ENCODE data around the gene DEPP1. TPM values are rescaled to one million over a fixed set of nuclear protein-coding genes. Genes with fewer than 3 reads are reported as not detected.

DEPP1 gene
- total and polyA plus RNA-seq, 2 of the 13 experiments (the other 11 are each of a cell fraction or from before 2014, with no cell fraction given): 14.8 to 270 TPM

GRCh38 chr10:44976352-44977198, 2.0 kb downstream of the DEPP1 start (continued):
- peak; percentile 57; the same call in 1 of the 2 replicates for TF ChIP-seq ZFP37 (CRISPR knock-in tag; IDR thresholded peaks at IDR 0.05; ENCODE audit: borderline replicate concordance)
- TF ChIP-seq HIVEP1 (CRISPR knock-in tag; IDR thresholded peaks at IDR 0.05): no peak; the same call in 1 of the 2 replicates
- no peak; the same call in 1 of the 2 replicates for TF ChIP-seq RFXANK (CRISPR knock-in tag; IDR thresholded peaks at IDR 0.05)
- TF ChIP-seq ZNF329 (CRISPR knock-in tag; IDR thresholded peaks at IDR 0.05; ENCODE audit: low read depth): no peak
- TF ChIP-seq CSRNP1 (CRISPR knock-in tag; IDR thresholded peaks at IDR 0.05): no peak
- peak; percentile 88 for TF ChIP-seq HIC2 (CRISPR knock-in tag; IDR thresholded peaks at IDR 0.05; ENCODE audit: low read depth)
- TF ChIP-seq ZSCAN5A (CRISPR knock-in tag; IDR thresholded peaks at IDR 0.05; ENCODE audit: borderline replicate concordance): no peak
- TF ChIP-seq ZNF431 (CRISPR knock-in tag; IDR thresholded peaks at IDR 0.05; ENCODE audit: borderline replicate concordance, low read depth): peak; percentile 72; the same call in 1 of the 2 replicates
- peak; percentile 68 for TF ChIP-seq BATF2 (CRISPR knock-in tag; IDR thresholded peaks at IDR 0.05)
- TF ChIP-seq EHMT2 (IDR thresholded peaks at IDR 0.05; ENCODE audit: borderline replicate concordance, low read depth, low read length): no peak
- TF ChIP-seq THAP11 (CRISPR knock-in tag; IDR thresholded peaks at IDR 0.05): peak; percentile 67
- peak; percentile 54 for TF ChIP-seq ZNF350 (CRISPR knock-in tag; IDR thresholded peaks at IDR 0.05; ENCODE audit: borderline replicate concordance, low read depth)
- TF ChIP-seq IKZF5 (CRISPR knock-in tag; IDR thresholded peaks at IDR 0.05): no peak
- 0 out of 2 replicates have a peak, but pooled peaks have one; percentile 14 for TF ChIP-seq MYPOP (CRISPR knock-in tag; IDR thresholded peaks at IDR 0.05)
- no peak; the same call in 1 of the 2 replicates for TF ChIP-seq ZMAT5 (CRISPR knock-in tag; IDR thresholded peaks at IDR 0.05; ENCODE audit: borderline replicate concordance, low read depth)
- TF ChIP-seq TEF (CRISPR knock-in tag; IDR thresholded peaks at IDR 0.05): peak; percentile 26; the same call in 1 of the 2 replicates
- TF ChIP-seq ZNF766 (CRISPR knock-in tag; IDR thresholded peaks at IDR 0.05; ENCODE audit: borderline replicate concordance): no peak; the same call in 1 of the 2 replicates
- 0 out of 2 replicates have a peak, but pooled peaks have one; percentile 61 for TF ChIP-seq ZMAT3 (CRISPR knock-in tag; conservative IDR thresholded peaks at IDR 0.05)
